GM10248 (cell line): ENCODE measurements around the gene MIPEP.

Source experiments
- CTCF ChIA-PET: fragments of 300-600 bp; sonication (Branson Sonifier 250); formaldehyde crosslinking; extraction: SDS; loops from one replicate; lab custom pipeline; 2021; ENCODE audit warnings: antibody characterized with exemption; lab: Yijun Ruan, JAX
- POLR2A ChIA-PET: fragments of 350-650 bp; sonication (Branson Sonifier 250); formaldehyde crosslinking; extraction: SDS; loops from one replicate; lab custom pipeline; 2020; ENCODE audit warnings: antibody characterized with exemption; lab: Yijun Ruan, JAX
- DNase-seq: peaks from one replicate; pipeline ENCODE4 v3.0.0; 2012; ENCODE audit errors: extremely low spot score
- CTCF ChIP-seq: IDR thresholded peaks from 2 replicates; pipeline ENCODE4 v1.5.1; 2012; ENCODE audit warnings: mild to moderate bottlenecking, low read depth; ENCODE audit errors: extremely low read depth, missing control alignments, control extremely low read depth

Gene MIPEP

GRCh38 chr13:23794267-23795161, 94.7 kb downstream of the MIPEP start:
- no peak for TF ChIP-seq CTCF
- ChIA-PET POLR2A (interaction anchor here (0.6 kb wide), 1 partner anchor 224 kb away, joined by 4 read pairs; no protein-coding TSS in a partner anchor), CTCF (interaction anchor here (0.9 to 3.9 kb wide), 4 partner anchors 15 to 18 kb away, joined by 3 to 10 read pairs (median 4); no protein-coding TSS in a partner anchor)
- peak; percentile 55 for DNase-seq

GRCh38 chr13:23793711-23794110, 95.5 kb downstream of the MIPEP start:
- DNase-seq, result no peak
- POLR2A ChIA-PET, result no interaction called here
- no peak for TF ChIP-seq CTCF
- CTCF ChIA-PET, result interaction anchor here (0.9 to 3.9 kb wide), 5 partner anchors 14 to 64 kb away, joined by 3 to 10 read pairs (median 3); no protein-coding TSS in a partner anchor

GRCh38 chr13:23792680-23793079, 96.5 kb downstream of the MIPEP start:
- POLR2A ChIA-PET, result no interaction called here
- CTCF ChIA-PET, result interaction anchor here (1.3 to 1.4 kb wide), 2 partner anchors 26 to 63 kb away, joined by 3 read pairs; no protein-coding TSS in a partner anchor
- DNase-seq, result no peak
- TF ChIP-seq CTCF, result no peak

- CTCF ChIA-PET, result interaction anchor here (1.1 to 1.8 kb wide), 5 partner anchors 14 to 99 kb away, joined by 3 to 5 read pairs (median 4); partner anchors contain the start of gene MIPEP
- POLR2A ChIA-PET, result no interaction called here
- TF ChIP-seq CTCF, result no peak
- no peak for DNase-seq
Observed at GRCh38 chr13:23790577-23791170, 98.5 kb downstream of the MIPEP start.

GRCh38 chr13:23789576-23790346, 99.4 kb downstream of the MIPEP start:
- no peak for TF ChIP-seq CTCF
- ChIA-PET POLR2A (no interaction called here), CTCF (interaction anchor here (0.9 to 2.8 kb wide), 10 partner anchors 10 to 100 kb away, joined by 3 to 10 read pairs (median 4); partner anchors contain the start of gene MIPEP)
- DNase-seq, result no peak
